ENCODE measurements around the gene MACROD2. TPM values are rescaled to one million over a fixed set of nuclear protein-coding genes. Genes with fewer than 3 reads are reported as not detected.

Gene MACROD2
- total RNA-seq, 3 donors from 2014 or later, result 3.2 to 7.6 (median 6.4) TPM

GRCh38 chr20:14698125-14698524, 702.8 kb downstream of the MACROD2 start:
- Histone ChIP-seq H3K4me1 (ENCODE audit: low read depth) (peaks cover 14% of the 10 kb centered on the region), H3K4me3 (no peak overlapping the region), H3K9me3 (no peaks in the 10 kb centered on the region), H3K36me3 (ENCODE audit: low read depth) (no peaks in the 10 kb centered on the region)
- intact Hi-C loops (cut with DNase I, micrococcal nuclease), result no loop called here
- DNase-seq (no peak), ATAC-seq (no peak)
- no peak for TF ChIP-seq CTCF (IDR thresholded peaks at IDR 0.05)

GRCh38 chr20:14698605-14699373, 703.5 kb downstream of the MACROD2 start:
- no peak for TF ChIP-seq CTCF (IDR thresholded peaks at IDR 0.05)
- ATAC-seq, result no peak
- intact Hi-C loops (cut with DNase I, micrococcal nuclease), result no loop called here
- Histone ChIP-seq H3K36me3 (ENCODE audit: low read depth) (no peaks in the 10 kb centered on the region), H3K4me1 (ENCODE audit: low read depth) (peaks cover 14% of the 10 kb centered on the region), H3K9me3 (no peaks in the 10 kb centered on the region), H3K4me3 (no peak overlapping the region)
- no peak for DNase-seq

GRCh38 chr20:14700639-14700960, 705.3 kb downstream of the MACROD2 start:
- H3K9me3 ChIP-seq, result no peaks in the 10 kb centered on the region
- TF ChIP-seq CTCF (IDR thresholded peaks at IDR 0.05), result no peak
- ATAC-seq (peak; percentile 97), DNase-seq (peak in 1 of 3 donors; percentile 46)
- H3K4me1 ChIP-seq (ENCODE audit: low read depth), result peaks cover 14% of the 10 kb centered on the region
- H3K36me3 ChIP-seq (ENCODE audit: low read depth), result no peaks in the 10 kb centered on the region
- no peak overlapping the region for H3K4me3 ChIP-seq
- intact Hi-C loops (cut with DNase I, micrococcal nuclease), result no loop called here

- Histone ChIP-seq H3K36me3 (ENCODE audit: low read depth) (no peaks in the 10 kb centered on the region), H3K9me3 (no peaks in the 10 kb centered on the region), H3K4me3 (no peak overlapping the region), H3K4me1 (ENCODE audit: low read depth) (peaks cover 14% of the 10 kb centered on the region)
- ATAC-seq, result no peak
- intact Hi-C loops (cut with DNase I, micrococcal nuclease), result no loop called here
- no peak for TF ChIP-seq CTCF (IDR thresholded peaks at IDR 0.05)
- no peak for DNase-seq
Observed at GRCh38 chr20:14701326-14701725, 706.0 kb downstream of the MACROD2 start.

- intact Hi-C loops (cut with DNase I, micrococcal nuclease), result no loop called here
- peaks cover 17% of the 10 kb centered on the region for H3K4me1 ChIP-seq (ENCODE audit: low read depth)
- H3K36me3 ChIP-seq (ENCODE audit: low read depth), result no peaks in the 10 kb centered on the region
- no peaks in the 10 kb centered on the region for H3K9me3 ChIP-seq
- H3K4me3 ChIP-seq, result no peak overlapping the region
- no peak for ATAC-seq
- TF ChIP-seq CTCF (IDR thresholded peaks at IDR 0.05), result no peak
- DNase-seq, result no peak
Observed at GRCh38 chr20:14706555-14706954, 711.2 kb downstream of the MACROD2 start.
